ENCODE data around the gene GNA15. TPM values are rescaled to one million over a fixed set of nuclear protein-coding genes. Genes with fewer than 3 reads are reported as not detected.

GNA15 gene
- total RNA-seq, 1 donor from 2014 or later, result 1.2 TPM

GRCh38 chr19:3118232-3119070 is 17.4 kb upstream of the GNA15 start:
- no peak for TF ChIP-seq CTCF (conservative IDR thresholded peaks at IDR 0.05; ENCODE audit: low read depth, low read length)
- DNase-seq (ENCODE audit: low read depth), result no peak
- no peak overlapping the region for H3K4me3 ChIP-seq (ENCODE audit: low read depth, low read length)

- H3K4me3 ChIP-seq (ENCODE audit: low read depth, low read length), result no peak overlapping the region
- no peak for DNase-seq (ENCODE audit: low read depth)
- TF ChIP-seq CTCF (conservative IDR thresholded peaks at IDR 0.05; ENCODE audit: low read depth, low read length), result no peak
These were observed 16.7 kb upstream of the GNA15 start for GRCh38 chr19:3119071-3119595.

GRCh38 chr19:3119693-3120380 is 16.0 kb upstream of the GNA15 start:
- no peak overlapping the region for H3K4me3 ChIP-seq (ENCODE audit: low read depth, low read length)
- no peak for DNase-seq (ENCODE audit: low read depth)
- TF ChIP-seq CTCF (conservative IDR thresholded peaks at IDR 0.05; ENCODE audit: low read depth, low read length), result no peak

DNA sequence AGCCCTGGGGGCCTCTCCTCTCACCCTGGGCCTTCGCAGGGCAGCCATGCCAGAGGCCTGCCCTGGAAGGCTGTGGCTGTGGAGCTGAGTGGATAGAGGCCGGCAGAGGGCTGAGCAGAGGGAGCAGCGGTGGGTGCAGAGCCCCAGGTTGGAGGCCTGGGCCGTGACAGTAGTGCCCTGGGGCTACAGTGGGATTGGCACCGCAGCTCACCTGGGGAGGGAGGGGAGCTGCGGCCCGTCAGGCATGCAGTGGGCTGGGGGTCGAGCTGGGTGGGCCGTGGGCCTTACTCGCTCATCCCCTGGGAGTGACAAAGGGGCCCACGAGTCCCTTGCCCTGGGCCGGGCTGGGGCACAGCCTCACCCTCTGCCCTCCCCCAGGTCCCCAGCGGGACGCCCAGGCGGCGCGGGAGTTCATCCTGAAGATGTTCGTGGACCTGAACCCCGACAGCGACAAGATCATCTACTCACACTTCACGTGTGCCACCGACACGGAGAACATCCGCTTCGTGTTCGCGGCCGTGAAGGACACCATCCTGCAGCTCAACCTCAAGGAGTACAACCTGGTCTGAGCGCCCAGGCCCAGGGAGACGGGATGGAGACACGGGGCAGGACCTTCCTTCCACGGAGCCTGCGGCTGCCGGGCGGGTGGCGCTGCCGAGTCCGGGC is 15.1 kb upstream of the GNA15 start:
- H3K4me3 ChIP-seq (ENCODE audit: low read depth, low read length), result no peak overlapping the region
- no peak for DNase-seq (ENCODE audit: low read depth)
- no peak for TF ChIP-seq CTCF (conservative IDR thresholded peaks at IDR 0.05; ENCODE audit: low read depth, low read length)

DNA sequence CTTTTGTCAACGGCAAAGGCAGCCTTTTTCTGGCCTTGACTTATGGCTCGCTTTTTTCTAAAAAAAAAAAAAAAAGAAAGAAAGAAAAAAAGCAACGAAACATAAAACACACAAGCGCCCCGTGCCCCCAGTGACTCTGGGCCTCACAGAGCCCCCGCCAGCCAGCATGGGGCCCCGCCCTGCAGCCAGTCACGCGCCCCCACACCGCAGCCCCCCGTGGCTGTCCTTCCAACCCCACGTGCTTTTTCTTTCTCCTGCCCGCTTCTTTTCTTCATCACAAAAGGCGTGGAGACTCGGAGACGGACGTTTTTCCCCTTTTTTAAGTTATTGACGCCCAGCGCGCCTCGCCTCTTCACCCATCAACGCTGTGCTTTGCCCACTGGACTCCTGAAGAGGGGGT is 14.4 kb upstream of the GNA15 start:
- no peak overlapping the region for H3K4me3 ChIP-seq (ENCODE audit: low read depth, low read length)
- no peak for TF ChIP-seq CTCF (conservative IDR thresholded peaks at IDR 0.05; ENCODE audit: low read depth, low read length)
- DNase-seq (ENCODE audit: low read depth), result no peak

DNA sequence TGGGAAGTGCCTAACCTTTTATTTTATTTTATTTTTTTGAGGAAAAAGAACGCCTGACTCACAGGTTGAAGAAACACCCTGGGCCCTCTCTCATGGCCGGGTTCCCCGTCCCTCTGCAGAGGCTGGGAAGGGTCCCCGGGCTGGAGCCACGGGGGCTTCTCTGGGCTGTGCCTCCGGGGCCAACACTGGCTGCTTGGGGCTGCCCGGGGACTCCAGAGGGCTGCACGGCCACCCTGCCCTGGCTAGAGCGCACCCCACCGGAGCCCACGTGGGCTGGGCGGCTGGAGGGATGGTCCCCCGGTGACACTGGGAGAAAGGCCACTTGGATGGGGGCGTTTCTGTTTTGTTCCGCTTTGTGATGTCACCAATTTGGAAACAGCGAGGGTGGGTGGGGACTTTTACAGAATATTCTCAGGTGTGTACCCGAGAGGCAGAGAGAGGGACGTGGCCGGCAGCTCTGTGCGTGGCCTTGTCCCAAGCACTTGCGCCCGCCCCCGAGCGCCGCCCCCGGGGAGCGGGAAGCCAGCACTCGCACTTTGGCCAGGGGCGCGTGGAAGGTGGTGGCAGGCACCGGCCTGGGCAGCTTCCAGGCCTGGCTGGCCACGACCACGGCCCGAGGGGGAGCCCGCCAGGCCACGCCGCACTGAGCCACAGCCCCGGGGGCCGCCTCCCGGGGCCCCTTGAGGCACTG is 13.9 kb upstream of the GNA15 start:
- no peak for TF ChIP-seq CTCF (conservative IDR thresholded peaks at IDR 0.05; ENCODE audit: low read depth, low read length)
- H3K4me3 ChIP-seq (ENCODE audit: low read depth, low read length), result no peak overlapping the region
- DNase-seq (ENCODE audit: low read depth), result no peak
